Karpas-422 (cell line): ENCODE results near the gene RABGAP1L. TPM values are rescaled to one million over a fixed set of nuclear protein-coding genes. Genes with fewer than 3 reads are reported as not detected.

ENCODE experiments used
- DNase-seq: peaks from one replicate; pipeline ENCODE4 v3.0.0-alpha.2; 2015
- H2AFZ ChIP-seq: fragments of 200-600 bp; sonication (generic); 2 replicates; pipeline ENCODE4 v1.6.1; 2014; ENCODE audit warnings: antibody characterized with exemption, low read length, mixed read lengths
- H3K27ac ChIP-seq: fragments of 200-600 bp; sonication (generic); 2 replicates; pipeline ENCODE4 v1.5.1; 2014; ENCODE audit warnings: mild to moderate bottlenecking, low read length, moderate library complexity
- H3K27me3 ChIP-seq: fragments of 200-600 bp; sonication (generic); 2 replicates; pipeline ENCODE4 v1.6.1; 2014; ENCODE audit warnings: low read length, mixed read lengths
- H3K36me3 ChIP-seq: fragments of 200-600 bp; sonication (generic); 2 replicates; pipeline ENCODE4 v1.6.1; 2014; ENCODE audit warnings: low read length, mixed read lengths; ENCODE audit not compliant: insufficient read depth
- H3K4me1 ChIP-seq: fragments of 200-600 bp; sonication (generic); 2 replicates; pipeline ENCODE4 v1.6.1; 2014; ENCODE audit warnings: mild to moderate bottlenecking, low read length, mixed read lengths
- H3K4me2 ChIP-seq: fragments of 200-600 bp; sonication (generic); 2 replicates; pipeline ENCODE4 v1.6.1; 2014; ENCODE audit warnings: low read length, low read depth, mild to moderate bottlenecking; ENCODE audit not compliant: poor library complexity, severe bottlenecking
- H3K4me3 ChIP-seq: fragments of 200-600 bp; sonication (generic); 2 replicates; pipeline ENCODE4 v1.5.1; 2014; ENCODE audit warnings: mild to moderate bottlenecking, antibody characterized with exemption, low read length, mixed read lengths
- H3K79me2 ChIP-seq: fragments of 200-600 bp; sonication (generic); 2 replicates; pipeline ENCODE4 v1.6.1; 2014; ENCODE audit warnings: mild to moderate bottlenecking, low read length, mixed read lengths
- H3K9ac ChIP-seq: fragments of 200-600 bp; sonication (generic); 2 replicates; pipeline ENCODE4 v1.6.0; 2014; ENCODE audit warnings: low read length
- H3K9me2 ChIP-seq: fragments of 200-600 bp; sonication (generic), shearing (Covaris generic); replicated peaks from 2 replicates; pipeline ENCODE4 v1.6.0; 2014; ENCODE audit warnings: mild to moderate bottlenecking, low read length, moderate library complexity; ENCODE audit not compliant: insufficient read depth
- H3K9me3 ChIP-seq: fragments of 300-700, 200-600 bp; sonication (generic); 2 replicates; pipeline ENCODE4 v1.6.1; 2014; ENCODE audit warnings: low read length, mixed read lengths
- H4K20me1 ChIP-seq: fragments of 200-600 bp; sonication (generic); 2 replicates; pipeline ENCODE4 v1.6.1; 2014; ENCODE audit warnings: mild to moderate bottlenecking, antibody characterized with exemption, low read length, low read depth; ENCODE audit not compliant: insufficient read depth
- total RNA-seq: library from RNA; depleted of rRNA; stranded (reverse); fragments of >200 nt; shearing (Covaris generic); gene quantifications from 2 replicates; pipeline ENCODE4 v1.2.3, GENCODE V29; 2014; ENCODE audit warnings: low replicate concordance

Gene RABGAP1L
- total RNA-seq, 1 experiment from 2014 or later: 28.9 TPM

GRCh38 chr1:174215766-174216165 lies 56.4 kb downstream of the RABGAP1L start:
- no peak overlapping the region for H3K9ac ChIP-seq
- no peak overlapping the region for H3K27ac ChIP-seq
- no peak overlapping the region for H2AFZ ChIP-seq
- H3K27me3 ChIP-seq: no peaks in the 10 kb centered on the region
- peaks cover 14% of the 10 kb centered on the region for H4K20me1 ChIP-seq
- no peak overlapping the region for H3K4me3 ChIP-seq
- no peak overlapping the region for H3K4me2 ChIP-seq
- no peaks in the 10 kb centered on the region for H3K9me2 ChIP-seq
- H3K9me3 ChIP-seq: no peaks in the 10 kb centered on the region
- no peaks in the 10 kb centered on the region for H3K36me3 ChIP-seq
- no peaks in the 10 kb centered on the region for H3K79me2 ChIP-seq
- H3K4me1 ChIP-seq: no peaks in the 10 kb centered on the region
- no peak for DNase-seq

- Histone ChIP-seq H3K9me3 (no peaks in the 10 kb centered on the region), H3K9ac (no peak overlapping the region), H3K27ac (no peak overlapping the region), H3K36me3 (no peaks in the 10 kb centered on the region), H3K4me1 (no peaks in the 10 kb centered on the region), H3K79me2 (no peaks in the 10 kb centered on the region), H3K4me2 (no peak overlapping the region), H2AFZ (no peak overlapping the region), H3K9me2 (no peaks in the 10 kb centered on the region), H3K4me3 (no peak overlapping the region), H3K27me3 (no peaks in the 10 kb centered on the region), H4K20me1 (peaks cover 14% of the 10 kb centered on the region)
- no peak for DNase-seq
Observed at GRCh38 chr1:174217248-174217647, 57.9 kb downstream of the RABGAP1L start.

- no peaks in the 10 kb centered on the region for H3K36me3 ChIP-seq
Observed at GRCh38 chr1:174217787-174218574, 58.7 kb downstream of the RABGAP1L start.

GRCh38 chr1:174218983-174219382 lies 59.7 kb downstream of the RABGAP1L start:
- Histone ChIP-seq H3K9me2 (no peaks in the 10 kb centered on the region), H3K4me2 (no peak overlapping the region), H3K9me3 (no peaks in the 10 kb centered on the region), H2AFZ (no peak overlapping the region), H3K4me3 (no peak overlapping the region), H4K20me1 (peaks cover 14% of the 10 kb centered on the region), H3K27ac (no peak overlapping the region), H3K9ac (no peak overlapping the region), H3K36me3 (no peaks in the 10 kb centered on the region), H3K4me1 (no peaks in the 10 kb centered on the region), H3K79me2 (no peaks in the 10 kb centered on the region), H3K27me3 (no peaks in the 10 kb centered on the region)
- peak; percentile 15 for DNase-seq

More at GRCh38 chr1:174217787-174218574, 58.7 kb downstream of the RABGAP1L start:
- Histone ChIP-seq H3K4me2 (no peak overlapping the region), H3K27ac (no peak overlapping the region), H3K4me3 (no peak overlapping the region), H3K9me3 (no peaks in the 10 kb centered on the region), H2AFZ (no peak overlapping the region), H3K9me2 (no peaks in the 10 kb centered on the region), H4K20me1 (peaks cover 14% of the 10 kb centered on the region), H3K9ac (no peak overlapping the region), H3K4me1 (no peaks in the 10 kb centered on the region), H3K79me2 (no peaks in the 10 kb centered on the region), H3K27me3 (no peaks in the 10 kb centered on the region)
- DNase-seq: peak; percentile 75

GRCh38 chr1:174219606-174220370 lies 60.5 kb downstream of the RABGAP1L start:
- H3K4me3 ChIP-seq: no peak overlapping the region
- H3K36me3 ChIP-seq: no peaks in the 10 kb centered on the region
- no peak overlapping the region for H3K9ac ChIP-seq
- H3K79me2 ChIP-seq: no peaks in the 10 kb centered on the region
- H3K9me3 ChIP-seq: no peaks in the 10 kb centered on the region
- DNase-seq: peak; percentile 20
- H4K20me1 ChIP-seq: peaks cover 14% of the 10 kb centered on the region
- H3K9me2 ChIP-seq: no peaks in the 10 kb centered on the region
- H3K4me2 ChIP-seq: no peak overlapping the region
- no peaks in the 10 kb centered on the region for H3K27me3 ChIP-seq
- no peak overlapping the region for H3K27ac ChIP-seq
- no peak overlapping the region for H2AFZ ChIP-seq
- no peaks in the 10 kb centered on the region for H3K4me1 ChIP-seq

GRCh38 chr1:174221681-174222080 lies 62.4 kb downstream of the RABGAP1L start:
- DNase-seq: no peak
- Histone ChIP-seq H3K4me1 (no peaks in the 10 kb centered on the region), H3K36me3 (no peaks in the 10 kb centered on the region), H3K4me2 (no peak overlapping the region), H3K4me3 (no peak overlapping the region), H3K79me2 (no peaks in the 10 kb centered on the region), H4K20me1 (peaks cover 14% of the 10 kb centered on the region), H3K9me3 (no peaks in the 10 kb centered on the region), H3K9ac (no peak overlapping the region), H3K9me2 (no peaks in the 10 kb centered on the region), H3K27me3 (no peaks in the 10 kb centered on the region), H2AFZ (no peak overlapping the region), H3K27ac (no peak overlapping the region)

GRCh38 chr1:174222166-174222949 lies 63.0 kb downstream of the RABGAP1L start:
- Histone ChIP-seq H3K4me2 (no peak overlapping the region), H3K79me2 (no peaks in the 10 kb centered on the region), H3K9me3 (no peaks in the 10 kb centered on the region), H3K9me2 (no peaks in the 10 kb centered on the region), H3K4me1 (no peaks in the 10 kb centered on the region), H3K36me3 (no peaks in the 10 kb centered on the region), H3K4me3 (no peak overlapping the region), H4K20me1 (peaks cover 8% of the 10 kb centered on the region; the same call in 1 of the 2 replicates), H3K27me3 (no peaks in the 10 kb centered on the region), H3K9ac (no peak overlapping the region), H2AFZ (no peak overlapping the region), H3K27ac (no peak overlapping the region)
- DNase-seq: no peak

GRCh38 chr1:174224641-174225040 lies 65.3 kb downstream of the RABGAP1L start:
- no peaks in the 10 kb centered on the region for H3K79me2 ChIP-seq
- H4K20me1 ChIP-seq: no peaks in the 10 kb centered on the region
- no peaks in the 10 kb centered on the region for H3K9me3 ChIP-seq
- no peak for DNase-seq
- no peak overlapping the region for H2AFZ ChIP-seq
- H3K4me1 ChIP-seq: no peaks in the 10 kb centered on the region
- H3K27ac ChIP-seq: no peak overlapping the region
- H3K9ac ChIP-seq: no peak overlapping the region
- no peaks in the 10 kb centered on the region for H3K27me3 ChIP-seq
- H3K4me3 ChIP-seq: no peak overlapping the region
- H3K9me2 ChIP-seq: no peaks in the 10 kb centered on the region
- H3K4me2 ChIP-seq: no peak overlapping the region
- no peaks in the 10 kb centered on the region for H3K36me3 ChIP-seq
